OCI-LY1 (cell line): ENCODE data around the gene SLC6A18.

ENCODE experiments used
- EZH2 ChIP-seq: fragments of 200-600 bp; sonication (generic), shearing (Covaris generic); IDR thresholded peaks from 2 replicates; pipeline ENCODE4 v1.8.0; 2017; ENCODE audit warnings: borderline replicate concordance, mixed run types, mild to moderate bottlenecking, antibody characterized with exemption, low read length, moderate library complexity, mixed read lengths
- TF ChIP-seq, protein P1 (sequence below): fragments of 200-600 bp; sonication (generic), shearing (Covaris generic); IDR thresholded peaks from 2 replicates; pipeline ENCODE4 v1.5.1; 2017; ENCODE audit warnings: mild to moderate bottlenecking, antibody characterized with exemption, low read length, moderate library complexity, mixed read lengths

DNA sequence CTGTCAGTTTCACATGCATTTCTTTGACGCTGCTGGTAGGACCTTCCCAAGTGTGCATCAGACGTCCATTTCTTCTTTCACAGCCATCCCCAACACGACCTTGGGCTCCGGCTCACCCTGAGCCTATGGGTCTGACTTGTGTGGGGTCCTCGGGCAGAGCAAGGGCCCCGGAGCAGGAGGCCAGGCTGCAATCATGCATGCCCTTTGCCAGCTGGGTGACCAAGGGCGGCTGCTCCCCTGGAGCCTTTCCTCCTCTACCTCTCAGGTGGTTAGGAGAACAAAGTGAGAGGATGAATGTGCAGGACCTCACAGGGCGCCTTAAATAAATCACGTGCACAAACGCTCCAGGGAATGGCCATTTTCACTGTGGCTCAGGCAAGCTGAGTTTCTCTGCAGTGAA, 36.5 kb downstream of the SLC6A18 start:
- TF ChIP-seq, protein P1, sequence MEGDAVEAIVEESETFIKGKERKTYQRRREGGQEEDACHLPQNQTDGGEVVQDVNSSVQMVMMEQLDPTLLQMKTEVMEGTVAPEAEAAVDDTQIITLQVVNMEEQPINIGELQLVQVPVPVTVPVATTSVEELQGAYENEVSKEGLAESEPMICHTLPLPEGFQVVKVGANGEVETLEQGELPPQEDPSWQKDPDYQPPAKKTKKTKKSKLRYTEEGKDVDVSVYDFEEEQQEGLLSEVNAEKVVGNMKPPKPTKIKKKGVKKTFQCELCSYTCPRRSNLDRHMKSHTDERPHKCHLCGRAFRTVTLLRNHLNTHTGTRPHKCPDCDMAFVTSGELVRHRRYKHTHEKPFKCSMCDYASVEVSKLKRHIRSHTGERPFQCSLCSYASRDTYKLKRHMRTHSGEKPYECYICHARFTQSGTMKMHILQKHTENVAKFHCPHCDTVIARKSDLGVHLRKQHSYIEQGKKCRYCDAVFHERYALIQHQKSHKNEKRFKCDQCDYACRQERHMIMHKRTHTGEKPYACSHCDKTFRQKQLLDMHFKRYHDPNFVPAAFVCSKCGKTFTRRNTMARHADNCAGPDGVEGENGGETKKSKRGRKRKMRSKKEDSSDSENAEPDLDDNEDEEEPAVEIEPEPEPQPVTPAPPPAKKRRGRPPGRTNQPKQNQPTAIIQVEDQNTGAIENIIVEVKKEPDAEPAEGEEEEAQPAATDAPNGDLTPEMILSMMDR: no peak
- no peak for TF ChIP-seq EZH2
